GM12878 (cell line): ENCODE measurements around the gene IL1RAP. TPM values are rescaled to one million over a fixed set of nuclear protein-coding genes. Genes with fewer than 3 reads are reported as not detected.

Experiments
- ATAC-seq: fragments of 200-7000 bp; cut with Tn5 transposase; 3 replicates; pipeline ENCODE4 v1.9.1; 2020; ENCODE audit warnings: mild to moderate bottlenecking, moderate library complexity
- BruUV-seq: library from RNA; stranded (reverse); fragments of 400-500 nt; replicated peaks from 2 replicates; lab custom pipeline; 2021; lab: Mats Ljungman, UMichigan
- CTCF ChIA-PET: fragments of 300-600 bp; sonication (Branson Sonifier 250); formaldehyde crosslinking; extraction: SDS; loops from one replicate; lab custom pipeline; 2021; ENCODE audit warnings: inconsistent platforms; lab: Yijun Ruan, JAX
- POLR2A ChIA-PET: fragments of 350-600 bp; formaldehyde crosslinking; extraction: SDS; loops from one replicate; lab custom pipeline; 2021; ENCODE audit warnings: inconsistent platforms; lab: Charles Lee
- RAD21 ChIA-PET: fragments of 300-600 bp; sonication (Branson Sonifier 250); formaldehyde crosslinking; loops from one replicate; lab custom pipeline; 2023; ENCODE audit warnings: antibody characterized with exemption; ENCODE audit not compliant: unreplicated experiment; lab: Charles Lee
- SMC1A ChIA-PET: fragments of 300-600 bp; sonication (Branson Sonifier 250); formaldehyde crosslinking; loops from one replicate; lab custom pipeline; 2023; ENCODE audit not compliant: unreplicated experiment, uncharacterized antibody; lab: Charles Lee
- DNase-seq: peaks from one replicate; pipeline ENCODE4 v3.0.0-alpha.2; 2011; ENCODE audit warnings: low read depth, low spot score
- FAIRE-seq: peaks from 3 replicates; lab custom pipeline; 2011; peaks lifted over from hg19 to GRCh38; lab: Jason Lieb, UNC
- H2AFZ ChIP-seq: 2 replicates; pipeline ENCODE4 v1.6.0; 2011; ENCODE audit warnings: low read depth, low read length, control low read depth; ENCODE audit not compliant: control insufficient read depth
- H3K27ac ChIP-seq: 2 replicates; pipeline ENCODE4 v1.5.1; 2011; ENCODE audit warnings: control low read depth; ENCODE audit not compliant: control insufficient read depth, insufficient read depth
- H3K27me3 ChIP-seq, 2 experiments: replicated peaks in 1 of 2; 2 replicates each; pipeline versions ENCODE4 v1.6.0 to v1.6.1; 2011; ENCODE audit warnings: low read length in 1 of 2; ENCODE audit not compliant: control insufficient read depth in 2 of 2, insufficient read depth in 2 of 2
- H3K36me3 ChIP-seq, 2 experiments: 2 replicates each; pipeline ENCODE4 v1.5.1; 2011; ENCODE audit warnings: low read length in 1 of 2; ENCODE audit not compliant: control insufficient read depth in 2 of 2, insufficient read depth in 2 of 2
- H3K4me1 ChIP-seq: 2 replicates; pipeline ENCODE4 v1.6.1; 2011; ENCODE audit warnings: mild to moderate bottlenecking, low read length, moderate library complexity, mixed read lengths; ENCODE audit not compliant: control insufficient read depth, insufficient read depth
- H3K4me2 ChIP-seq: 2 replicates; pipeline ENCODE4 v1.6.0; 2011; ENCODE audit warnings: control low read depth; ENCODE audit not compliant: control insufficient read depth, insufficient read depth
- H3K4me3 ChIP-seq: fragments of 200-600 bp; sonication (generic); 2 replicates; pipeline ENCODE4 v1.5.1; 2016
- H3K79me2 ChIP-seq: 2 replicates; pipeline ENCODE4 v1.6.0; 2011; ENCODE audit warnings: low read length; ENCODE audit not compliant: control insufficient read depth, insufficient read depth
- H3K9ac ChIP-seq: 2 replicates; pipeline ENCODE4 v1.8.0; 2011; ENCODE audit warnings: low read length, control low read depth, mixed read lengths; ENCODE audit not compliant: control insufficient read depth, insufficient read depth
- H3K9me3 ChIP-seq: replicated peaks from 3 replicates; pipeline ENCODE4 v1.5.1; 2011; ENCODE audit warnings: mild to moderate bottlenecking, low read length; ENCODE audit not compliant: control insufficient read depth, insufficient read depth
- H4K20me1 ChIP-seq: 2 replicates; pipeline ENCODE4 v1.6.0; 2011; ENCODE audit not compliant: control insufficient read depth, insufficient read depth
- BCL11A ChIP-seq: IDR thresholded peaks from 2 replicates; pipeline ENCODE4 v1.6.1; 2011; ENCODE audit warnings: low read depth, low read length
- EP300 ChIP-seq, 2 experiments: fragments of 150-350 bp in 1 of 2; IDR thresholded peaks; 2 replicates each; pipeline ENCODE4 v1.6.1; 2011 to 2012; ENCODE audit warnings: low read depth in 2 of 2, low read length in 2 of 2, borderline replicate concordance in 1 of 2, improper control_type of control experiment in 1 of 2, inconsistent platforms in 1 of 2; ENCODE audit not compliant: control insufficient read depth in 1 of 2
- ETV6 ChIP-seq, 2 experiments: fragments of 450-650 bp in 1 of 2; IDR thresholded peaks in 1 of 2; conservative IDR thresholded peaks in 1 of 2; 2 replicates each; pipeline ENCODE4 v1.6.1; 2014; ENCODE audit warnings: antibody characterized with exemption in 1 of 2, borderline replicate concordance in 1 of 2, low read depth in 1 of 2, mild to moderate bottlenecking in 1 of 2, moderate library complexity in 1 of 2
- EZH2 ChIP-seq: IDR thresholded peaks from 2 replicates; pipeline ENCODE4 v1.6.1; 2012; ENCODE audit warnings: low read depth, mild to moderate bottlenecking, control low read depth, inconsistent platforms, low read length, borderline replicate concordance; ENCODE audit not compliant: control insufficient read depth
- HCFC1 ChIP-seq: fragments of 150-350 bp; IDR thresholded peaks from 2 replicates; pipeline ENCODE4 v1.6.1; 2014; ENCODE audit warnings: low read length
- HDAC6 ChIP-seq: fragments of 200-600 bp; sonication (generic); IDR thresholded peaks from one replicate; pipeline ENCODE4 v1.8.0; 2017; ENCODE audit warnings: antibody characterized with exemption; ENCODE audit not compliant: unreplicated experiment
- MEF2B ChIP-seq: fragments of 450-650 bp; IDR thresholded peaks from 2 replicates; pipeline ENCODE4 v1.6.1; 2018; ENCODE audit warnings: mild to moderate bottlenecking, moderate library complexity; ENCODE audit not compliant: partially characterized antibody, poor library complexity, severe bottlenecking
- SMAD1 ChIP-seq: fragments of 450-650 bp; IDR thresholded peaks from 2 replicates; pipeline ENCODE4 v1.6.1; 2018; ENCODE audit warnings: mild to moderate bottlenecking, low read depth; ENCODE audit not compliant: partially characterized antibody
- SP1 ChIP-seq: IDR thresholded peaks from one replicate; pipeline ENCODE4 v1.6.1; 2011; ENCODE audit warnings: low read depth, low read length
- SPI1 ChIP-seq: IDR thresholded peaks from 2 replicates; pipeline ENCODE4 v1.6.1; 2011; ENCODE audit warnings: low read depth, mild to moderate bottlenecking, low read length, moderate library complexity, borderline replicate concordance; ENCODE audit not compliant: insufficient read depth
- SUPT20H ChIP-seq: IDR thresholded peaks from 2 replicates; pipeline ENCODE4 v1.6.1; 2011; ENCODE audit warnings: low read depth, mild to moderate bottlenecking, low read length, moderate library complexity, borderline replicate concordance; ENCODE audit not compliant: control insufficient read depth
- ZNF207 ChIP-seq: fragments of 450-650 bp; IDR thresholded peaks from 2 replicates; pipeline ENCODE4 v1.6.1; 2014; ENCODE audit warnings: antibody characterized with exemption, mild to moderate bottlenecking, borderline replicate concordance
- ZZZ3 ChIP-seq: IDR thresholded peaks from 2 replicates; pipeline ENCODE4 v1.6.1; 2011; ENCODE audit warnings: low read depth; ENCODE audit not compliant: control insufficient read depth, insufficient read length
- in situ Hi-C: fragments of 300-500 bp; cut with MboI; formaldehyde crosslinking; loops from 9 replicates; pipeline ENCODE4 v1.14.3; 2018; ENCODE audit warnings: mixed read lengths
- intact Hi-C: fragments of 100-400 bp; cut with micrococcal nuclease; formaldehyde crosslinking; loops from one replicate; pipeline ENCODE4 v1.14.2; 2022; ENCODE audit not compliant: unreplicated experiment
- polyA plus RNA-seq, 11 experiments: library from polyadenylated mRNA; depleted of rRNA in 4 of 11; unstranded in 6 of 11; stranded (reverse) in 5 of 11; fragments of >200 nt; fragmentation: Nextera tagmentation in 4 of 11; fragmentation: Illumina TruSeq in 1 of 11; extraction: Ambion mirVana in 4 of 11; extraction: Trizol in 1 of 11; gene quantifications; 1 replicate in 1 of 11; 2 replicates in 10 of 11; pipeline versions ENCODE4 v1.2.1 to v1.2.3, GENCODE V29; 2011 to 2016; ENCODE audit warnings: inconsistent platforms in 2 of 11, missing spikeins in 2 of 11, low read depth in 1 of 11
- total RNA-seq, 4 experiments: library from RNA; depleted of rRNA in 3 of 4; stranded (reverse); fragments of >200 nt in 3 of 4; fragmentation: Illumina TruSeq in 1 of 4; extraction: Trizol in 1 of 4; gene quantifications; 2 replicates each; pipeline versions ENCODE4 v1.2.1 to v1.2.3, GENCODE V29; 2013 to 2021
- TF ChIP-seq, protein P1 (sequence below): fragments of 450-650 bp; IDR thresholded peaks from 2 replicates; pipeline ENCODE4 v1.6.1; 2017; ENCODE audit warnings: antibody characterized with exemption, mild to moderate bottlenecking, moderate library complexity
- TF ChIP-seq, protein P2 (sequence below): fragments of 450-650 bp; IDR thresholded peaks from 2 replicates; pipeline ENCODE4 v1.6.1; 2018; ENCODE audit warnings: mild to moderate bottlenecking, low read depth, moderate library complexity; ENCODE audit not compliant: partially characterized antibody

IL1RAP gene
- total and polyA plus RNA-seq, 10 of the 15 experiments (the other 5 are each of a cell fraction or from before 2014, with no cell fraction given), result 0.17 to 1.0 (median 0.44) TPM; not detected in 1

DNA sequence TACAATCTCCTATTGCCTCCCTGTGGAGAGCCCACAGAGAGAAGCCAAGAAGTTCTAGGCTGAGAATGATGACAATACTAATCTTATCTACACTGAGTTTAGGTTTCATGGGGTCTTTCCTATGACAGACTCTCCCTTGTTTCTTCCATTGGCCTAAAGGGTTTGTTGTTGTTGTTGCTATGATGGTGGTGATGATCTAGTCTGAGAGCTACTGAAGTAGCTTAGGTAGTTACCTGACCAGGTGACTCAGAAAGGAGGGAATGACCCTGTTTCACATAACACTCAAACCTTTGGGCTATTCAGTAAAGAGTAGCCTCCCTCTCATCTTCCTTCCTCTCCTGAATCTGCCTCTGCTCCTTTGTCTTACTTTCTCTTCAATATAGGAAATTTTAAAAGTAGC lies 178.4 kb downstream of the IL1RAP start:
- no peaks in the 10 kb centered on the region for H3K79me2 ChIP-seq
- H3K27me3 ChIP-seq, result no peaks in the 10 kb centered on the region
- no peaks in the 10 kb centered on the region for H4K20me1 ChIP-seq
- BruUV-seq, result no TSS peak
- ChIA-PET SMC1A (no interaction called here), RAD21 (no interaction called here), POLR2A (no interaction called here), CTCF (no interaction called here)
- no peak overlapping the region for H3K4me2 ChIP-seq
- TF ChIP-seq SP1 (no peak), ZZZ3 (no peak), SPI1 (no peak), SUPT20H (no peak), SMAD1 (no peak), HDAC6 (no peak), HCFC1 (no peak), ETV6 (conservative IDR thresholded peaks at IDR 0.05 in 1 of 2, IDR thresholded peaks at IDR 0.05 in 1 of 2; ENCODE audit: borderline replicate concordance in 1 of 2, low read depth in 1 of 2) (no peak), EP300 (IDR thresholded peaks at IDR 0.05; ENCODE audit: borderline replicate concordance in 1 of 2, control insufficient read depth in 1 of 2, low read depth in 2 of 2, low read length in 2 of 2) (no peak), BCL11A (no peak), ZNF207 (no peak), MEF2B (no peak), EZH2 (no peak)
- TF ChIP-seq, protein P1, sequence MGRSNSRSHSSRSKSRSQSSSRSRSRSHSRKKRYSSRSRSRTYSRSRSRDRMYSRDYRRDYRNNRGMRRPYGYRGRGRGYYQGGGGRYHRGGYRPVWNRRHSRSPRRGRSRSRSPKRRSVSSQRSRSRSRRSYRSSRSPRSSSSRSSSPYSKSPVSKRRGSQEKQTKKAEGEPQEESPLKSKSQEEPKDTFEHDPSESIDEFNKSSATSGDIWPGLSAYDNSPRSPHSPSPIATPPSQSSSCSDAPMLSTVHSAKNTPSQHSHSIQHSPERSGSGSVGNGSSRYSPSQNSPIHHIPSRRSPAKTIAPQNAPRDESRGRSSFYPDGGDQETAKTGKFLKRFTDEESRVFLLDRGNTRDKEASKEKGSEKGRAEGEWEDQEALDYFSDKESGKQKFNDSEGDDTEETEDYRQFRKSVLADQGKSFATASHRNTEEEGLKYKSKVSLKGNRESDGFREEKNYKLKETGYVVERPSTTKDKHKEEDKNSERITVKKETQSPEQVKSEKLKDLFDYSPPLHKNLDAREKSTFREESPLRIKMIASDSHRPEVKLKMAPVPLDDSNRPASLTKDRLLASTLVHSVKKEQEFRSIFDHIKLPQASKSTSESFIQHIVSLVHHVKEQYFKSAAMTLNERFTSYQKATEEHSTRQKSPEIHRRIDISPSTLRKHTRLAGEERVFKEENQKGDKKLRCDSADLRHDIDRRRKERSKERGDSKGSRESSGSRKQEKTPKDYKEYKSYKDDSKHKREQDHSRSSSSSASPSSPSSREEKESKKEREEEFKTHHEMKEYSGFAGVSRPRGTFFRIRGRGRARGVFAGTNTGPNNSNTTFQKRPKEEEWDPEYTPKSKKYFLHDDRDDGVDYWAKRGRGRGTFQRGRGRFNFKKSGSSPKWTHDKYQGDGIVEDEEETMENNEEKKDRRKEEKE, result no peak
- TF ChIP-seq, protein P2, sequence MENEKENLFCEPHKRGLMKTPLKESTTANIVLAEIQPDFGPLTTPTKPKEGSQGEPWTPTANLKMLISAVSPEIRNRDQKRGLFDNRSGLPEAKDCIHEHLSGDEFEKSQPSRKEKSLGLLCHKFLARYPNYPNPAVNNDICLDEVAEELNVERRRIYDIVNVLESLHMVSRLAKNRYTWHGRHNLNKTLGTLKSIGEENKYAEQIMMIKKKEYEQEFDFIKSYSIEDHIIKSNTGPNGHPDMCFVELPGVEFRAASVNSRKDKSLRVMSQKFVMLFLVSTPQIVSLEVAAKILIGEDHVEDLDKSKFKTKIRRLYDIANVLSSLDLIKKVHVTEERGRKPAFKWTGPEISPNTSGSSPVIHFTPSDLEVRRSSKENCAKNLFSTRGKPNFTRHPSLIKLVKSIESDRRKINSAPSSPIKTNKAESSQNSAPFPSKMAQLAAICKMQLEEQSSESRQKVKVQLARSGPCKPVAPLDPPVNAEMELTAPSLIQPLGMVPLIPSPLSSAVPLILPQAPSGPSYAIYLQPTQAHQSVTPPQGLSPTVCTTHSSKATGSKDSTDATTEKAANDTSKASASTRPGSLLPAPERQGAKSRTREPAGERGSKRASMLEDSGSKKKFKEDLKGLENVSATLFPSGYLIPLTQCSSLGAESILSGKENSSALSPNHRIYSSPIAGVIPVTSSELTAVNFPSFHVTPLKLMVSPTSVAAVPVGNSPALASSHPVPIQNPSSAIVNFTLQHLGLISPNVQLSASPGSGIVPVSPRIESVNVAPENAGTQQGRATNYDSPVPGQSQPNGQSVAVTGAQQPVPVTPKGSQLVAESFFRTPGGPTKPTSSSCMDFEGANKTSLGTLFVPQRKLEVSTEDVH, result no peak
- ATAC-seq (no peak), DNase-seq (no peak), FAIRE-seq (no peak)
- no peak overlapping the region for H2AFZ ChIP-seq
- no peaks in the 10 kb centered on the region for H3K9me3 ChIP-seq
- in situ Hi-C loops (no loop called here), intact Hi-C loops (loop anchor here (10.0 kb wide), 1 partner anchor 467 kb away; no protein-coding TSS in a partner anchor)
- no peak overlapping the region for H3K4me3 ChIP-seq
- no peaks in the 10 kb centered on the region for H3K4me1 ChIP-seq
- H3K27ac ChIP-seq, result no peak overlapping the region
- H3K36me3 ChIP-seq, result no peaks in the 10 kb centered on the region
- H3K9ac ChIP-seq, result no peak overlapping the region
